GM18511 (cell line): ENCODE results near the gene CAND1.
"Not testable (repeated sequence)": the region's sequence is repeated elsewhere in the genome, so short reads cannot be mapped to it uniquely, and the experiment has no call there.

Experiments used
- ATAC-seq: cut with Tn5 transposase; IDR thresholded peaks from one replicate; pipeline ENCODE4 v1.9.1; 2021; ENCODE audit warnings: mild to moderate bottlenecking, moderate library complexity; ENCODE audit not compliant: unreplicated experiment

Gene CAND1

GRCh38 chr12:67338426-67338825 lies 69.3 kb downstream of the CAND1 start:
- no peak for ATAC-seq

- ATAC-seq, result no peak
These were observed 70.4 kb downstream of the CAND1 start for GRCh38 chr12:67339530-67339929.

- ATAC-seq, result not testable (repeated sequence)
These were observed 71.9 kb downstream of the CAND1 start for GRCh38 chr12:67341086-67341485.

GRCh38 chr12:67344979-67345710 lies 76.0 kb downstream of the CAND1 start:
- no peak for ATAC-seq

GRCh38 chr12:67348683-67349082 lies 79.5 kb downstream of the CAND1 start:
- ATAC-seq, result no peak

GRCh38 chr12:67352682-67353081 lies 83.5 kb downstream of the CAND1 start:
- ATAC-seq, result no peak

GRCh38 chr12:67354322-67354721 lies 85.2 kb downstream of the CAND1 start:
- ATAC-seq, result no peak

- no peak for ATAC-seq
These were observed 85.8 kb downstream of the CAND1 start for GRCh38 chr12:67354966-67355365.

- peak; percentile 62 for ATAC-seq
These were observed 86.5 kb downstream of the CAND1 start for GRCh38 chr12:67355428-67356379.

GRCh38 chr12:67356380-67356774 lies 87.2 kb downstream of the CAND1 start:
- ATAC-seq, result no peak

- no peak for ATAC-seq
These were observed 88.4 kb downstream of the CAND1 start for GRCh38 chr12:67357376-67358125.

- ATAC-seq, result peak; percentile 46
These were observed 89.7 kb downstream of the CAND1 start for GRCh38 chr12:67358781-67359338.

GRCh38 chr12:67362526-67362925 lies 93.4 kb downstream of the CAND1 start:
- no peak for ATAC-seq

- no peak for ATAC-seq
These were observed 95.1 kb downstream of the CAND1 start for GRCh38 chr12:67364228-67364627.

- ATAC-seq, result no peak
These were observed 96.0 kb downstream of the CAND1 start for GRCh38 chr12:67365131-67365530.

- ATAC-seq, result no peak
These were observed 98.7 kb downstream of the CAND1 start for GRCh38 chr12:67367843-67368242.
